HepG2 (cell line): ENCODE measurements around the gene TCF7L2. TPM values are rescaled to one million over a fixed set of nuclear protein-coding genes. Genes with fewer than 3 reads are reported as not detected.

ENCODE experiments used
- ATAC-seq: fragments of 200-7000 bp; cut with Tn5 transposase; 3 replicates; pipeline ENCODE4 v1.9.1; 2020; ENCODE audit warnings: mild to moderate bottlenecking, moderate library complexity
- BruUV-seq: library from RNA; stranded (reverse); fragments of 400-500 nt; replicated peaks from 2 replicates; lab custom pipeline; 2021; lab: Mats Ljungman, UMichigan
- CTCF ChIA-PET: fragments of 300-600 bp; formaldehyde crosslinking; extraction: SDS; loops from one replicate; lab custom pipeline; 2021; ENCODE audit warnings: low total read pairs, inconsistent platforms, low intra/inter-chr PET ratio; lab: Yijun Ruan, JAX
- POLR2A ChIA-PET: fragments of 350-600 bp; sonication (Branson Sonifier 250); formaldehyde crosslinking; loops from one replicate; lab custom pipeline; 2020; ENCODE audit warnings: antibody characterized with exemption, inconsistent platforms; lab: Yijun Ruan, JAX
- DNase-seq: peaks from one replicate; pipeline ENCODE4 v3.0.0-alpha.2; 2015; ENCODE audit warnings: low spot score
- FAIRE-seq: peaks from 3 replicates; lab custom pipeline; 2011; peaks lifted over from hg19 to GRCh38; lab: Jason Lieb, UNC
- H2AFZ ChIP-seq: one replicate; pipeline ENCODE4 v1.6.1; 2011; ENCODE audit warnings: low read length, inconsistent platforms
- H3K27ac ChIP-seq: fragments of 300-600 bp; 3 replicates; pipeline ENCODE4 v1.8.0; 2011; ENCODE audit warnings: mixed run types, mild to moderate bottlenecking, mixed read lengths, low read length, inconsistent platforms; ENCODE audit not compliant: insufficient read depth; ENCODE audit errors: extremely low read length
- H3K27me3 ChIP-seq, 2 experiments: fragments of 200-600 bp in 1 of 2; 2 replicates in 1 of 2; 3 replicates in 1 of 2; pipeline versions ENCODE4 v1.6.0 to v1.8.0; 2011; ENCODE audit warnings: low read length in 2 of 2, mild to moderate bottlenecking in 2 of 2, moderate library complexity in 2 of 2, inconsistent platforms in 1 of 2; ENCODE audit not compliant: insufficient read depth in 2 of 2, control insufficient read depth in 1 of 2
- H3K36me3 ChIP-seq, 2 experiments: fragments of 200-600 bp in 1 of 2; replicated peaks in 1 of 2; 2 replicates in 1 of 2; 3 replicates in 1 of 2; pipeline versions ENCODE4 v1.5.1 to v1.8.0; 2011; ENCODE audit warnings: low read length in 2 of 2, inconsistent platforms in 1 of 2; ENCODE audit not compliant: insufficient read depth in 2 of 2, control insufficient read depth in 1 of 2
- H3K4me1 ChIP-seq: 2 replicates; pipeline ENCODE4 v1.5.1; 2012; ENCODE audit warnings: low read length, inconsistent platforms; ENCODE audit not compliant: insufficient read depth
- H3K4me2 ChIP-seq: 2 replicates; pipeline ENCODE4 v1.6.0; 2011; ENCODE audit warnings: low read depth, low read length, inconsistent platforms
- H3K4me3 ChIP-seq, 3 experiments: fragments of 200-600 bp in 1 of 3; sonication (generic), shearing (Covaris generic) in 1 of 3; replicated peaks in 1 of 3; 2 replicates each; pipeline ENCODE4 v1.5.1; 2011 to 2016; ENCODE audit warnings: low read length in 3 of 3, inconsistent platforms in 2 of 3, low read depth in 2 of 3, mild to moderate bottlenecking in 2 of 3, control low read depth in 1 of 3, mixed read lengths in 1 of 3; ENCODE audit not compliant: insufficient read depth in 1 of 3
- H3K79me2 ChIP-seq: one replicate; pipeline ENCODE4 v1.6.1; 2011; ENCODE audit warnings: low read length, inconsistent platforms; ENCODE audit not compliant: insufficient read depth
- H3K9ac ChIP-seq: 2 replicates; pipeline ENCODE4 v1.6.0; 2011; ENCODE audit warnings: mild to moderate bottlenecking, low read depth, low read length, inconsistent platforms; ENCODE audit not compliant: insufficient read depth
- H3K9me3 ChIP-seq: 2 replicates; pipeline ENCODE4 v1.5.1; 2012; ENCODE audit warnings: mild to moderate bottlenecking, low read length
- H4K20me1 ChIP-seq: 2 replicates; pipeline ENCODE4 v1.6.0; 2011; ENCODE audit warnings: inconsistent platforms, mild to moderate bottlenecking, low read length, moderate library complexity; ENCODE audit not compliant: insufficient read depth
- ADNP ChIP-seq: sonication (generic); formaldehyde crosslinking; IDR thresholded peaks from 2 replicates; pipeline ENCODE4 v1.4.0; 2020; ENCODE audit warnings: missing genetic modification reagents
- BCL3 ChIP-seq: sonication (generic); formaldehyde crosslinking; IDR thresholded peaks from 2 replicates; pipeline ENCODE4 v1.5.1; 2020; ENCODE audit warnings: mild to moderate bottlenecking, missing genetic modification reagents, moderate library complexity
- GABPB1 ChIP-seq: IDR thresholded peaks from 2 replicates; pipeline ENCODE4 v1.6.1; 2016; ENCODE audit warnings: mild to moderate bottlenecking, missing genetic modification reagents, moderate library complexity, missing compliant biosample characterization
- HOXA7 ChIP-seq: sonication (generic); formaldehyde crosslinking; IDR thresholded peaks from 2 replicates; pipeline ENCODE4 v1.8.1; 2022; ENCODE audit warnings: mild to moderate bottlenecking, missing genetic modification reagents, moderate library complexity
- MXD1 ChIP-seq: sonication (generic); formaldehyde crosslinking; IDR thresholded peaks from 2 replicates; pipeline ENCODE4 v1.4.0; 2020; ENCODE audit warnings: mild to moderate bottlenecking, missing genetic modification reagents
- ZNF34 ChIP-seq: sonication (generic); formaldehyde crosslinking; IDR thresholded peaks from 2 replicates; pipeline ENCODE4 v1.4.0; 2020; ENCODE audit warnings: mild to moderate bottlenecking, missing genetic modification reagents, borderline replicate concordance
- ZNF576 ChIP-seq: sonication (generic); formaldehyde crosslinking; IDR thresholded peaks from 2 replicates; pipeline ENCODE4 v1.4.0; 2020; ENCODE audit warnings: mild to moderate bottlenecking, missing genetic modification reagents
- ZNF687 ChIP-seq: sonication (generic); formaldehyde crosslinking; IDR thresholded peaks from 2 replicates; pipeline ENCODE4 v1.5.1; 2020; ENCODE audit warnings: mild to moderate bottlenecking, missing genetic modification reagents, moderate library complexity
- ZNF740 ChIP-seq: sonication (generic); formaldehyde crosslinking; IDR thresholded peaks from 2 replicates; pipeline ENCODE4 v1.4.0; 2020; ENCODE audit warnings: missing genetic modification reagents
- ZSCAN5A ChIP-seq: sonication (generic); formaldehyde crosslinking; IDR thresholded peaks from 2 replicates; pipeline ENCODE4 v1.8.0; 2022; ENCODE audit warnings: mild to moderate bottlenecking, missing genetic modification reagents, borderline replicate concordance
- ZXDC ChIP-seq: sonication (generic); formaldehyde crosslinking; IDR thresholded peaks from 2 replicates; pipeline ENCODE4 v1.5.0; 2020; ENCODE audit warnings: mild to moderate bottlenecking, missing genetic modification reagents
- WGBS: methylation state at CpG from one replicate; pipeline ENCODE4 v1.1.6; 2017; ENCODE audit warnings: low lambda C conversion rate; 5-methylcytosine and 5-hydroxymethylcytosine counted together
- in situ Hi-C: cut with HindIII; loops from 2 replicates; pipeline ENCODE4 v1.10.0; 2017; ENCODE audit warnings: low pct_unique_long_range_greater_than_20kb; ENCODE audit not compliant: extremely low pct_ligation_motif_present
- intact Hi-C: fragments of 100-400 bp; cut with micrococcal nuclease; formaldehyde crosslinking; loops from one replicate; pipeline ENCODE4 v1.10.0; 2022; ENCODE audit not compliant: unreplicated experiment
- polyA plus RNA-seq, 8 experiments: library from polyadenylated mRNA; depleted of rRNA in 3 of 8; stranded (reverse) in 7 of 8; unstranded in 1 of 8; fragments of >200 nt; fragmentation: Illumina TruSeq in 4 of 8; extraction: Trizol in 4 of 8; gene quantifications; 2 replicates each; pipeline versions ENCODE4 v1.2.1 to v1.2.3, GENCODE V29; 2011 to 2016; ENCODE audit warnings: low read depth in 4 of 8, missing spikeins in 1 of 8, mixed read lengths in 1 of 8; ENCODE audit not compliant: insufficient read depth in 1 of 8
- total RNA-seq, 5 experiments: library from RNA; depleted of rRNA; stranded (reverse); fragments of >200 nt; fragmentation: Illumina TruSeq; extraction: Trizol; gene quantifications; 2 replicates each; pipeline ENCODE4 v1.2.3, GENCODE V29; 2016; ENCODE audit warnings: low read depth in 1 of 5

TCF7L2 gene
- total and polyA plus RNA-seq, 2 of the 13 experiments (the other 11 are each of a cell fraction or from before 2014, with no cell fraction given): 3.9 to 13.7 TPM

GRCh38 chr10:113108194-113108835, 158.3 kb downstream of the TCF7L2 start:
- no TSS peak for BruUV-seq
- no peaks in the 10 kb centered on the region for H3K27me3 ChIP-seq
- WGBS: 87% methylated on average over 10 of the region's 15 CpGs
- H2AFZ ChIP-seq: no peak overlapping the region
- no peaks in the 10 kb centered on the region for H3K9me3 ChIP-seq
- H3K36me3 ChIP-seq: peaks cover 13 to 27% of the 10 kb centered on the region in 2 experiments; a peak in 4 of 5 replicates
- H3K9ac ChIP-seq: no peak overlapping the region
- H3K4me2 ChIP-seq: no peak overlapping the region
- FAIRE-seq (no peak), DNase-seq (no peak), ATAC-seq (peak; percentile 81)
- intact Hi-C loops: no loop called here
- peaks cover 33% of the 10 kb centered on the region for H4K20me1 ChIP-seq
- in situ Hi-C loops: loop anchor here (25.0 kb wide), 1 partner anchor 546 kb away; no protein-coding TSS in a partner anchor
- no peak overlapping the region for H3K4me3 ChIP-seq
- peaks cover 26% of the 10 kb centered on the region for H3K79me2 ChIP-seq
- ChIA-PET CTCF (no interaction called here), POLR2A (no interaction called here)
- no peak overlapping the region for H3K27ac ChIP-seq
- peaks cover 26% of the 10 kb centered on the region for H3K4me1 ChIP-seq
- TF ChIP-seq ZSCAN5A (CRISPR knock-in tag) (no peak), ZXDC (CRISPR knock-in tag) (no peak), GABPB1 (no peak), ZNF576 (CRISPR knock-in tag) (no peak), BCL3 (CRISPR knock-in tag) (no peak), MXD1 (CRISPR knock-in tag) (no peak), ADNP (CRISPR knock-in tag) (0 out of 2 replicates have a peak, but pooled peaks have one; percentile 19), HOXA7 (CRISPR knock-in tag) (no peak), ZNF34 (CRISPR knock-in tag) (no peak), ZNF687 (CRISPR knock-in tag) (peak; percentile 38; the same call in 1 of the 2 replicates), ZNF740 (CRISPR knock-in tag) (no peak)
